Stimulated activated CD4-positive, alpha-beta T cell treated with anti-CD3 and anti-CD28 coated beads, TNF-alpha, amount 100 ng/mL, for 4 hours (primary cell): ENCODE measurements around the gene TP53I13.

Experiments
- DNase-seq, 3 experiments: peaks; one replicate each; pipeline ENCODE4 v3.0.0-alpha.2; 2020; ENCODE audit warnings: low read depth in 3 of 3

TP53I13 gene

GRCh38 chr17:29579866-29580771 is 11.6 kb downstream of the TP53I13 start:
- DNase-seq: peak; percentile 80 to 84 (median 81)

- DNase-seq: no peak
Observed at GRCh38 chr17:29581583-29582253, 13.2 kb downstream of the TP53I13 start.

- no peak for DNase-seq
Observed at GRCh38 chr17:29582254-29582765, 13.8 kb downstream of the TP53I13 start.

- DNase-seq: no peak
Observed at GRCh38 chr17:29582772-29583171, 14.3 kb downstream of the TP53I13 start.

- DNase-seq: no peak
Observed at GRCh38 chr17:29583324-29584248, 15.1 kb downstream of the TP53I13 start.

GRCh38 chr17:29584452-29585079 is 16.1 kb downstream of the TP53I13 start:
- DNase-seq: no peak

- DNase-seq: no peak
Observed at GRCh38 chr17:29585080-29585751, 16.7 kb downstream of the TP53I13 start.

GRCh38 chr17:29586676-29587469 is 18.4 kb downstream of the TP53I13 start:
- no peak for DNase-seq

GRCh38 chr17:29587591-29587990 is 19.1 kb downstream of the TP53I13 start:
- DNase-seq: no peak

GRCh38 chr17:29588017-29588561 is 19.6 kb downstream of the TP53I13 start:
- DNase-seq: no peak

GRCh38 chr17:29588562-29589411 is 20.3 kb downstream of the TP53I13 start:
- peak in 2 of 3 experiments; percentile 61 to 62 for DNase-seq

GRCh38 chr17:29589524-29590410 is 21.3 kb downstream of the TP53I13 start, which contains the start of gene GIT1:
TSS of gene GIT1 (minus strand) at chr17:29589648. CDS start at chr17:29589378, 270 bp downstream.
- peak in 2 of 3 experiments; percentile 66 to 73 for DNase-seq

- no peak for DNase-seq
Observed at GRCh38 chr17:29590411-29591145, 22.1 kb downstream of the TP53I13 start.

- DNase-seq: no peak
Observed at GRCh38 chr17:29591146-29591736, 22.7 kb downstream of the TP53I13 start.

- DNase-seq: peak; percentile 59 to 75 (median 63)
Observed at GRCh38 chr17:29591737-29592608, 23.5 kb downstream of the TP53I13 start.
